ENCODE results near the gene TPSG1. TPM values are rescaled to one million over a fixed set of nuclear protein-coding genes. Genes with fewer than 3 reads are reported as not detected.
"Not testable (repeated sequence)": the region's sequence is repeated elsewhere in the genome, so short reads cannot be mapped to it uniquely, and the experiment has no call there.

TPSG1 gene
- polyA plus RNA-seq (2013, experiment 1 of 2; ENCODE audit: insufficient read length): not detected
- polyA plus RNA-seq (2013, experiment 2 of 2; ENCODE audit: insufficient read length): not detected

- DNase-seq: no peak
These were observed at the start of gene TPSG1 for GRCh38 chr16:1225051-1225451. TPSG1 (minus strand) TSS chr16:1225268; CDS start chr16:1225252, 16 bp downstream.

GRCh38 chr16:1274767-1275166, 49.7 kb upstream of the TPSG1 start:
- no peak for DNase-seq

DNA sequence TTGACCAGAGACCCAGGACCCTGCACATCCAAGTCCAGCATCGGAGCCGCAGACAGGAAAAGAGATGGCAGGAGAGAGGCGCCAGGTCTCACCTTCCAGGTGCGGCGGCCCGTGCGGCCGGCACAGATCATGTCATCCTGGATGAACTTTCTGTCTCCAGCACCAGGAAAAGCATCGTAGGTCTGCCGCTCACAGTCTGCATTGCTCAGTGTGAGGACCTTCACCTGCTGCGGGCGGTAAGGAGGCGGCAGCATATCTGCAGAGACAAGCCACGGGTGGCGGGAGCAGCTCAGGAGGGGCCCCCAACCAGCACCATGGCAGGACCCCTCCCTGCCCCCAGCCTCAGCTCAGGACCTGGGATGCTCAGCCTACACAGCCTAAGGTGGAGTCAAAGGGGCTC, 48.7 kb upstream of the TPSG1 start:
- DNase-seq: no peak

- DNase-seq: no peak
These were observed 47.6 kb upstream of the TPSG1 start for GRCh38 chr16:1272453-1273198.

GRCh38 chr16:1271724-1272413, 46.8 kb upstream of the TPSG1 start:
- DNase-seq: not testable (repeated sequence)

DNA sequence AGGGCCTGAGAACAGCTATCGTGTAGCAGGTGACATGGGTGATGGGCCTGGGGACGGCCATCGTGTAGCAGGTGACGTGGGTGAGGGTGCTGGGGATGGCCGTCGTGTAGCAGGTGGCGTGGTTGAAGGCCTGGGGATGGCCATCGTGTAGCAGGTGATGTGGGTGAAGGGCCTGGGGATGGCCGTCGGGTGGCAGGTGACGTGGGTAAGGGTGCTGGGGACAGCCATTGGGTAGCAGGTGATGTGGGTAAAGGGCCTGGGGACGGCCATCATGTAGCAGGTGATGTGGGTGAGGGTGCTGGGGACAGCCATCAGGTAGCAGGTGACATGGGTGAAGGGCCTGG, 46.3 kb upstream of the TPSG1 start:
- DNase-seq: no peak

DNA sequence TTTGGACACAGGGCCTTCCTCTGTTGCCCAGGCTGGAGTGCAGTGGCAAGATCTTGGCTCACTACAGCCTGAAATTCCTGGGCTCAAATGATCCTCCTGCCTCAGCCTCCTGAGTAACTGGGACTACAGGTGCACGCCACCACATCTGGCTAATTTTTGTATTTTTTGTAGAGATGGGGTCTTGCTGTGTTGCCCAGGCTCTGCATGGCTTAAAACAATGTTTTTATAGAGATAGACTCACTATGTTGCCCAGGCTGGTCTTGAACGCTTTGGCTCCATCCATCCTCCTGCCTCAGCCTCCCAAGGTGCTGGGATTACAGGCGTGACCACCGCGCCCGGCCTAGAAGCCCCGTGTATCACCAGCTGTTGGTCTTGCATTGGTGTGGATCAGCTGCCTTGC, 44.4 kb upstream of the TPSG1 start:
- DNase-seq: not testable (repeated sequence)

DNA sequence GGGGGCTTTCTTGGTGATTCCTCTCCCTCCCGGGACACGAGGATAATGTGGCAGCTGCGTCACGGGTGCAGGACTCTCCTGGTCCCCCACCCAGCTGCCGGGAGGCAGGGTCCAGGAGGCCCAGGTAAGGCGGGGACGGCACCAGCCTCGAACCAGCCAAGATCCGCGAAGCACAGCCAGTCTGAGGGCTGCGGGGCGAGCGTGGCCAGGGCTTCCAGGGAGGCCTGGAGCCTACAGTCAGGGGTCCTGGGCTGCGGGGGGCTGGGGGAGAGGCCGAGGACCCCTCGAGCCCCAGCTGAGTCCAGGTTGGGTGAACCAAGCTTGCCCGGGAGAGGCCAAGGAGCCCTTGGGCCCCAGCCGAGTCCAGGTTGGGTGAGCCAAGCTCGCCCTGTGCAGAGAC, 40.8 kb upstream of the TPSG1 start:
- no peak for DNase-seq

- no peak for DNase-seq
These were observed 40.1 kb upstream of the TPSG1 start for GRCh38 chr16:1265090-1265630.

DNA sequence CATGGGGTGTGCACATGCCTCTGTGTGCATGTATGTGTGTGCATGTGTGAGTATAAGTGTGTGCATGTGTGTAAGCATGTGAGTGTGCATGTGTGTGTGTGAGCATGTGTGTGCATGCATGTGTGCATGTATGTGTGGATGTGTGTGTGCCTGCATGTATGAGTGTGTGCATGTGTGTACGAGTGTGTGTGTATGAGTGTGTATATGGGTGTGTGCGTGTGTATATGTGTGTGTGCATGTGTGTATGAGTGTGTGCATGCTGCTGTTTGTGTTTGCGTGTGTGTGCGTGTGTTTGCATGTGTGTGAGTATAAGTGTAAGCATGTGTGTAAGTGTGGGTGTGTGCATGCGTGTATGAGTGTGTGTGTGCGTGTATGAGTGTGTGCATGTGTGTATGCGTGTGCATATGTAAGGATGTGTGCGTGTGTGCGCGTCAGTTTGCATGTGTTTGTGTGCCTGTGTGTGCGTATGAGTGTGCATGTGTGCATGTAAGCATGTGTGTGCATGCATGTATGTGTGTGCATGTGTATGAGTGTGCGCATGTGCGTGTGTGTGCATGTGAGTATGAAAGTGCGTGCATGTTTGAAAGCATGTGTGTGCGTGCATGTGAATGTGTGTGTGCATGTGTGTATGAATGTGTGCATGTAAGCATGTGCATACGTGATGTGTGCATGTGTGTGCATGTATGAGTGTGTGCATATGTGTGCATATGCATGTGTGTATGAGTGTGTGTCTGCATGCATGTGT, 39.4 kb upstream of the TPSG1 start:
- DNase-seq: no peak

DNA sequence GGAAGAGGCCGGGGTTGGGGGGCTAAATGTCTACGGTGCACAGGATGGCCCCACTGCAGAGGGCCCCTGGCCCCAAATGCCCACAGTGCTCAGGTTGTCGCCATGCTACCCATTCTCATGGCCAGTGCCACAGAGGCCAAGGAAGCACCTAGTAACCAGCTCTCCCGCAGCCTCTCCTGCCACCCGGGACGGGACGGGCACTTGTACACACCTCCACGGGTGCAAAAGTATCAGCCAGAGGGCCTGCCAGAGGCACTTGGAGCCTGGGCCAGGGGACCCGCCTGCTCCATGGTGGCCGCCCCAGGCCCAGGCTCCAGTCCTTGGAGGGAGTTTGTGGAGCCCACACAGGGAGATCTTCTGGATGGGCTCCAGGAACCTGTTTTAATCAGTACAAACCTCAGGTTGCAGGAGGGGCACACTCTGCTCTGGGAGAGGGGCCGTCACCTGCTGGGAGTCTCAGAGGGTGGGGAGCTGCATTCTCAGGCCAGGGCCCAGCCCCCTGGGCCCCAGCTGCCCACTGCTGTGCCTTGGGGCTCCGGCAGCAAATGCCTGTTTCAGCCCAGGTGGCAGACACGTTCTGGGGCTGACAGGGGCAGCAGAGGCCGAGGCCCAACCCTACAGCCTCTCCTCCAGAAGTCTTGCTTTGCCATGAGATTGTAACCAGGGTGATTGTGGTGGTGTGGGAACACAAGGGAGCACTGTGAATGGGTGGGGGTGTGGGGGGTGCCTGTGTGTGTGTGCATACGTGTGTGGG, 38.7 kb upstream of the TPSG1 start:
- no peak for DNase-seq

GRCh38 chr16:1262846-1263221, 37.8 kb upstream of the TPSG1 start:
- no peak for DNase-seq

DNA sequence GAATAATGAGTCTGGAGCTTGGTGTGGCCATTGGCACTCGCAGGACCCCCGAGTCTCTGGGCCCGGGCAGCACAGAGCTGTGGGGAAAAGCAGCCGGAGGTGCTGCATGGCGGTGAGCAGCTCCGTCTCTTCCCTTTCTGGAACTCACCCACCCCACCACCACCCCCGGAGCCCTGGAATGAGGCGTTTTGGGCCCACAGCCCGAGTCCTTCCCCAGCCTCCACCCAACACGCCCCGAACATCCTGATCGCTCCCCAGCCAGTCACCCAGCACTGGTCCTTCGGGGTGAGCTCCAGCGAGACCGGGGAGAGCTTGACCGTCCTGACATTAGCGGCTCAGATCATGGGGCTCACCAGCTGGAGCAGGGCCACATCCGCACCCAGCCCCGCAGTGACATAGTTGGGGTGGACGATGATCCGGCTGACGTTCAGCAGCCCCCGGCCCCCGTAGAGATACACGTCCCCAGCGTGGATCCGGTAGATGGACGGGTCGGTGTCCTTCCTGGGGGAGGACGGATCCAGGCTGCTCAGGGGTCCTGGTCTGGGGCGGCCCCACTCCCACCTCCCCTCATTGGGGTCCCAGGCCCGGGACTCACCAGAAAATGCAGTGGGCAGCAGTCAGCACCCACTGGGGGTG, 37.3 kb upstream of the TPSG1 start:
- no peak for DNase-seq

- no peak for DNase-seq
These were observed 36.2 kb upstream of the TPSG1 start for GRCh38 chr16:1261131-1261892.

DNA sequence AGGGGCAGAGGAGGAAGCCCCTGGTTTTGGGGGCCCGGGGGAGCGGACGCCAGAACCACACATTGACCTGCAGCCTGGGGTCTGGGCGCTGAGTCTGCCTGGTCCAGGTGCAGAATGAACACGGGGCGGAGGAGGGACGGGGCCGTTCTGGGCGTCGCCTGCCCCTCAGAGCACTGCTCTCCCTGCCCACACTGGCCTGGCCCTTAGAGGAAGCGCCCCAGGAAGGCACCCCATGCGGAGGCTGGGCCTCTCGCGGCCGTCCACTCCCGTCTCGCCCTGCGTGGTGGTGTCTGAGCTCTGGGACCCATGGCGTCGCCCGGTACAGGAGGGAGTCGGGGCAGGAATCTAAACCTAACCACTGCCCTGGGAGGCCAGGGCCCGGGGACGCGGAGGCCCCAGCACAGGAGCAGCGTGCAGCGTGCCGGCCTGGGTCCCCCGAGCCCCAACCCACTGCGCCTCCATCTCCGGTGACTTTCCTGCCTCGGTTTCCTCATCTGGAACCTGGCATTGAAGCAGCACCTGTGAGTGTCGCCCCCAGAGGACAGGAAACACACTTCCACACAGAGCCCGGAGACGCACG, 35.1 kb upstream of the TPSG1 start:
- no peak for DNase-seq

GRCh38 chr16:1259760-1260068, 34.6 kb upstream of the TPSG1 start:
- no peak for DNase-seq

GRCh38 chr16:1258906-1259759, 34.1 kb upstream of the TPSG1 start:
- DNase-seq: no peak

DNA sequence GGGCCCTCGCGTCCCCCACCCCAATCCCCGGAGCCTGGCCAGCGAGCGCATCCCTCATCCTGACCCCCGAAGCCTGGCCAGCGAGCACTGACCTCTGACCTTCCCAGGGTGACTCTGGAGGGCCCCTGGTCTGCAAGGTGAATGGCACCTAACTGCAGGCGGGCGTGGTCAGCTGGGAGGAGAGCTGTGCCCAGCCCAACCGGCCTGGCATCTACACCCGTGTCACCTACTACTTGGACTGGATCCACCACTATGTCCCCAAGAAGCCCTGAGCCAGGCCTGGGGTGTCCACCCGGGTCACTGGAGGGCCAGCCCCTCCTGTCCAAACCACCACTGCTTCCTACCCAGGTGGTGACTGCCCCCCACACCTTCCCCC, 33.1 kb upstream of the TPSG1 start:
- DNase-seq: no peak

DNA sequence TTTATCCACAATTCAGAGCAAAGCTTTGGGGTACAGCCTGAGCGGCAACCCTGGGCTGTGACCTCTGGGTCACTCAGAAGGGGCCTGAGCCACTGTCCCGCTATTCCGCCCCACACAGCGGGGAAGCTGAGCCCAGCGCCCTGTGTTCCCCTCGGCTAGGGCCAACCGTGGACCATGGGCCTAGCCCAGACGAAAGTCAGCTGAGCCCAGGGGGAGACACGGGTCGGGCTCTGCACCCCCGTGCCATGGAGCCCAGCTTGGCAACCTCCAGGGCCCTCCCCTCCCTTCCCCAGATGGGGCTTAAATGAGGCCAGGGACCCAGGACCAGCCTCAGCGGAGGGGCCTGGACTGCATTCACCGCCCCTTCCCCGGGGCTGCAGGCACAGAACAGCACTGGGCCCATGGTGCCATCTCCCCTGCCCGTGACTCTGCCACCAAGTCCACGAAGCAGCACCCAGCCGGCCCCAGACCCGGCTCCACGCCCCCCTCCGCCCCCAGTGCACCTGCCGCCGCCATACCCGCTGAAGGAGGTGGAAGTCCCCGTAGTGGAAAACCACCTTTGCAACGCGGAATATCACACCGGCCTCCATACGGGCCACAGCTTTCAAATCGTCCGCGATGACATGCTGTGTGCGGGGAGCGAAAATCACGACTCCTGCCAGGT, 32.6 kb upstream of the TPSG1 start:
- DNase-seq: no peak

Measured in fibroblast of skin of scalp (primary cell).